Stimulated activated CD8-positive, alpha-beta memory T cell treated with anti-CD3 and anti-CD28 coated beads, Interleukin-15, amount 100 ng/mL, for 24 hours (primary cell): ENCODE results near the gene ADAM19.

Source experiments
- DNase-seq: peaks from one replicate; pipeline ENCODE4 v3.0.0-alpha.2; 2020; ENCODE audit warnings: low read depth

The ADAM19 gene

DNA sequence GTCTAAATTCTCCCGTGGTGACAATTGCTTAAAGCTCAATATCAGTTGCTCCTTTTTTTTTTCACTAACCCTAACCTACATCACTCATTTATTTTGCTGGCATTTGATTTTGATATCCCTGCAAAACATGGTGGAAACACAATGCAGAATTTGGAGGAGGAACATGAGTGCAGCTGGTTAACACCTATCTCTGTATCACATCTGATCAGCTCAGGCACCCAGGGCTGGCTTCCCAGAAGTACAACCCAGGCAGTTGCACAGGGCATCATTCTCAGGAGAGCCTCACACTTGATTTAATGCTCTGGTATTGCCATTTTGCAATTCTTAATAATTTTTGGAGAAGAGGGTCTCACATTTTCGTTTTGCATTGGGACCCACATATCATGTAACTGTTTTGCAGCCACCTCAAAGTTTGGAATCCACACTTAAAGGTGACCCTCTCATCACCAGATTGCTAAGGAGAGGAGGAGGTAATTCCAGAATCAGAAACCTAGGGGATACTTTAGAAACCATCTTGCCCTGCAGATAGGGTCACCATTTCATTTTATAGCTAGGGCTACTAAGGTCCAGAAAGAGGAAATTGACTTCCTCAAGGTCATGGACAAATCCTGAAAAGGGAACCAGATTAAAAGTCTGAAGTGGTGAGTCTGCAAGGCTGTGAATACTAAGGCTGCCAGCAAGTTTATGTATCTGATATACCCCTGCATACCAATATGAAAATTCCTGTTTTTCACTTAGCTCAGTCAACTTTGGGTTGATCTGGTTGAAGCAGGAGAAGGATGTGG lies 19.3 kb upstream of the ADAM19 start:
- DNase-seq, result no peak

DNA sequence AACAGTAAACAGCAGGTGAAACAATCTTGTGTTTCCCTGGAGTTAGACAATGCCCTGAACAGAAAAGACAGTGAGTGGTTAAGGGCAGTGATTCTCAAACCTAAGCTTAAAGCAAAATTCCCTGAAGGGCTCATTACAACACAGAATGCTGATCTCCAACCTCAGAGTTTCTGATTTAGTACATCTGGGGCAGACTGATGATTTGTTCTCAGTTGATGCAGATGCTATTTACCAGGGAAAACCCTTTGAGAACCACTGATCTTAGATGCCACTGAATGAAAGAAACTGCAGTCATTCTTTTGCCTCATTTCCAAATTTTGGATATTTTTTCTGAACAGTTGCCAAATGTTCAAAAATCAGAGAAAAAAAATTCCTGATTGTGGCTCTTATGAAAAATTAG lies 18.7 kb upstream of the ADAM19 start:
- DNase-seq, result no peak

DNA sequence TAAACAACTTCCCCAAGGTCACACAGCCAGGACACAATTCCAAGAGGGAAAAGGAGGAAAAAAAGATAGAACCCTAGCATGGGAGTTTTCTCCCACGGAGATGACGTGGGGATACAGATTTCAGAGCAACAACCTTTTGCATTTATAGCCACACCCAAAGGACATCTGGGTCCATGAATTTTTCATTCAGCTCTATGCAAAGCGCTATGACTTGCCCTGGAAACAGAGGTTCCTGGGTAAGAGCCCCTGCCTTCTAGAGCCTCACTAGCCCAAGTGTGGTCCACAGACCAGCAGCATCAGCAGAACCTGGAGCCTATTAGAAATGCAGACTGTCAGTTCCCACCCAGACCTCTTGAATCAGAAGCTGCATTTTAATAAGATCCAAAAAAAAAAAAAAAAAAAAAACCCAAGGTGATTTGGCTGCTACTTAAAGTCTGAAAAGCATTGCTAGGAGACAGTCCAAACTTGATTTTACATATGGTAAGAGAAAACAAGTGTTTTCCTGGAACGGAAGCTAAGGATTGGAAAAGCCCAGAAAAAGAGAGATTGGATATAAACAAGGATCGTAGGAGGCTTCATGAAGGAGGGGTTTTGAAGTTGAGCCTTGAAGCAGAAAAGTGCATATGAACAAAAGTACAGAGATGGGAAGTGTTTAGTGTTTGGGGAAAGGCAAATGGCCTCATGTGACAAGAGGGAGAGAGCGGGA lies 17.6 kb upstream of the ADAM19 start:
- DNase-seq, result no peak

DNA sequence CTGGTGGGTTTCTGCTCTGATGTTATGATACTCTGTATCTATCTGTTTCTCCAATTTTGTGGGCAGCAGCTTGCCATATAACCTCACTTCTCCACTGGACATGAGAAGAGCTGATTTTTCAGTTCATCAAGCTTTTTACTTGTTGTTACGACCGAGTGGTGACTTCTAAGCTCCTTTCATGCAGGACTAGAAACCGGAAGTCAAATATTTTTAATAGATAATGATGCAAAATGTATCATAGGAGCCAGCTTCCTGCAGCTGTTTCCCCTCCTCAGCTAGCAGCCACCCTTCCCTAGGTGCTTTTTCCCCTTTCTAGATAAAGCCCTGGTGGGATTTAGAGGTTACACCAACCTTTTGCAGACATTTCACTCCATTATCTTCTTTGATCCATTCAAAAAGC lies 17.0 kb upstream of the ADAM19 start:
- no peak for DNase-seq

DNA sequence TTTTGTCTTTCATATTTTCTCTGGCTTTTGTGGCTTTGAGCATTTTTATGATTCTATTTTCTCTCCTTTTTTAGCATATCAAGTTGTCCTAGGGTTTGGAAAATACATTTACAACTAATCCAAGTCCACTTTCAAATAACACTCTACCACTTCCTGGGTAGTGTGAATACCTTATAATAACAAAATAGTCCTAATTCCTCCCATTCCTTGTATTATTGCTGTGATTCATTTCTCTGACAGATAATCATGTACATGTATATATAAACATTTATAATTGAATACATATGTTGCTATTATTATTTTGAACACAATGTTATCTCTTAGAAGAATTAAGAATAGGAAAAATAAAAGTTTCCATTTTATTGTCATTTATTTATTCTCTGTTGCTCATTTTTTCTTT lies 14.9 kb upstream of the ADAM19 start:
- DNase-seq, result no peak

DNA sequence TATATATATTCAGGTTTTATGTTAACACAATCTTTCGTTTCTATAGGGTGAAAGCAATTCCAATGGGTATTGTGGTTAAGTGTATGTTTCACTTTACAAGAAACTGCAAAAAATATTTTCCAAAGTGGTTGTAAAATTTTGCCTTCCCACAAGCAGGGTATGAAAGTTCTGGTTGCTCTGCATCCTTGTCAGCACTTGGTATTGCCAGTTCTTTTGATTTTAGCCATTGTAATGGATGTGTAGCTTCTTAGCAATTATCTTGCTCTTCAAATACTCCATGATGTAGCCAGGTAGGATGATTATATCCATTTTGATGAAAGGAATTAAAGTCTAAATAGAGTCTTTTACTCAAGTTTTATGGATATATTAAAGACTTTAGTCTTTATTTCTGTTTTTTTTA lies 9.1 kb upstream of the ADAM19 start:
- DNase-seq, result no peak

DNA sequence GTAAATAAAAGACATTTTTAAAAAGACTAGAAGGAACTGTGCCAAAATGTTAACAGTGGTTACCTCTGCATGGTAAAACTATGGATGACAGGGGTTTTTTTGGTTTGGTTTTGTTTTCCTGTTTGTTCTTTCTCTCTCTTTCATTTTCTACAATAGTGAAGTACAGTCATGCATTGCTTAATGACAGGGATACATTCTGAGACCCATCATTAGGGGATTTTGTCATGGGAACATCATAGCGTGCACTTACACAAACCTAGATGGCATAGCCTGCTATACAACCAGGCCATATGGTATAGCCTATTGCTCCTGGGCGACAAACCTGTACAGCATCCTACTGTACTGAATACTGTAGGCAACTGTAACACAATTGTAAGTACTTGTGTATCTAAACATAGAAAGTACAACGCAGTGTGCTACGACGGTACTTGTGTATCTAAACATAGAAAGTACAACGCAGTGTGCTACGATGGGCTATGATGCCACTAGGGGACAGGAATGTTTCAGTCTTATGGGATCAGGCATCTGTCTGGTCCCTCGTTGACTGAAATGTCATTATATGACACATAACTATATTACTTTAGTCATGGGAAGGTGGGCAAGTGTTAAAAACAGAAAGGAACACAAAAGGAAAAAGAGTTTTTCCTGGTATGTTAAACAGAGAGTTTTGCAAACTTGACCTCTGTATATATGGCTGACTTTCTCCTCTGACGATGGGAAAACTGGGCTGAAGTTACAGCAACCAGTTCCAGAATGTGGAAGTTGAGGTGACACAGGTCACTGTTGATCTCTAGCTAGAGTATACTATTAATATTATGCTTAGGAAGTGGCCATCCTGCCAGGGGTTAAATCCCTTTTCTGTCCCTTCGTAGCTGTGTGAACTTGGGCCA lies 7.4 kb upstream of the ADAM19 start:
- no peak for DNase-seq

DNA sequence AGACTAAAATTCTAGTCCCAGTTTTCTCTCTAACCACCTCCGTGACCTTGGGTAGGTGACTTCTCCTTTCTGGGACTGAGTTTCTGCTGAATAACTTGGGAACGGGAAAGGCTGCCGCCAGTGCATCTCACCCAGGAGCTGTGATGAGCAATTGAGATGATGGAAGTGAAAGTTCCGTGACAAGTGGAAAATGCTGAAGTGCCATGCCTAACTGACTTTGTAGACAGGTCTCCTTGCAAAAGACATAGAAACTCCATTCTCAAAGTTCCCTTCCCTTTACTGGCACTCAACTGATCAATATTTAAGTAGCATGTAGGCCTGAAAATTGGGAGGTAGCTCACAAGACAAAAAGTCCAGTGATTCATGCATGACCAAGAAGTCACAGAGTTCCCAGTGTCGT lies 6.3 kb upstream of the ADAM19 start:
- no peak for DNase-seq

DNA sequence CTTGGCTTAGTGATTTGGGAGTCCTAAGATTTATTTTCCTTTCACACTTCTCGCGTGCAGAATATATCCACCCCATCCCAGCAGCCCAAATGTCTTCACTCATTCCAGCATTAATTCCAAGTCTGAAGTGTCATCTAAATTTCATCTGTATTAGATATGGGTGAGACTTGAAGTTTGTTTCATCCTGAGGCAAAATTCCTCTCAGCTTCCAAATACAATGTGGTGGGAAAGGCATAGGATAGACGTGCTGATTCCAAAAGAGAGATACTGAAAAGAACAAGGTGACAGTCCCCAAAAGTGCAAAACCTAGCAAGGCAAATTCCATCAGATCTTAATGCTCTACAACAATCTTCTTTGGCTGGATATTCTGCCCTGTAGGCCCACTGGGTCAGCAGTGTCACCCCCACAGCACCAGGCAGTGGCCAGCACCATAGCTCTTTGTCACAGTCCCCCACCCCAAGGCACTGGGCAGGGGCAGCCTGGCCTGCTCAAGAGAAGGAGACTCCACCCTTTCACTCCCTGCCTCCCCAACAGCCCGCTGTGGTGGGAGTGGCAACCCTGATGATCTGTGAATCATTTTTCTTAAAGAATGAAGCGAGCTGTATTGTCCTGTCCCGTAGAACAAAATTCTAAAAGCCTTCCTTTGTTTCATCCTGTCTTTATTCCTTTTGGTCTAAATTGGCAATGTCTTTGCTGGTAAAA lies 2.7 kb upstream of the ADAM19 start:
- no peak for DNase-seq

DNA sequence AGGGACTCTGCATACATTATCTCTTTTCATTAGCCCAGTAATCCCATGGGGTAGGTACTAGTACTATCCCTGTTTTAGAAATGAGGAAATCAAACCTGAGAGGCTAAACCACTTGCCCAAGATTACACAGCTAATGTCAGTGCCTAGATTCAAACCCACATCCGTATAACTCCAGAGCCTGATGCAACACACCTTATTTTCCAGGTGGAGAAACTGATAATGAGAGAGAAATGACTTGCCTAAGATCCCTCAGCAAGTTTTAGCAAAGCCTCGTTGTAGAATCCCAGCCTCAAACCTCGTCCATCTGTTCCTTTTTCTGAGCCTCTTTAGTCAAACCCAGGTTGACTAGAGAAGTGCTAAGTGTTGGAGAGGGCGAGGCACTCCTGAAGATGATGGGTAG lies 1.1 kb upstream of the ADAM19 start:
- no peak for DNase-seq

DNA sequence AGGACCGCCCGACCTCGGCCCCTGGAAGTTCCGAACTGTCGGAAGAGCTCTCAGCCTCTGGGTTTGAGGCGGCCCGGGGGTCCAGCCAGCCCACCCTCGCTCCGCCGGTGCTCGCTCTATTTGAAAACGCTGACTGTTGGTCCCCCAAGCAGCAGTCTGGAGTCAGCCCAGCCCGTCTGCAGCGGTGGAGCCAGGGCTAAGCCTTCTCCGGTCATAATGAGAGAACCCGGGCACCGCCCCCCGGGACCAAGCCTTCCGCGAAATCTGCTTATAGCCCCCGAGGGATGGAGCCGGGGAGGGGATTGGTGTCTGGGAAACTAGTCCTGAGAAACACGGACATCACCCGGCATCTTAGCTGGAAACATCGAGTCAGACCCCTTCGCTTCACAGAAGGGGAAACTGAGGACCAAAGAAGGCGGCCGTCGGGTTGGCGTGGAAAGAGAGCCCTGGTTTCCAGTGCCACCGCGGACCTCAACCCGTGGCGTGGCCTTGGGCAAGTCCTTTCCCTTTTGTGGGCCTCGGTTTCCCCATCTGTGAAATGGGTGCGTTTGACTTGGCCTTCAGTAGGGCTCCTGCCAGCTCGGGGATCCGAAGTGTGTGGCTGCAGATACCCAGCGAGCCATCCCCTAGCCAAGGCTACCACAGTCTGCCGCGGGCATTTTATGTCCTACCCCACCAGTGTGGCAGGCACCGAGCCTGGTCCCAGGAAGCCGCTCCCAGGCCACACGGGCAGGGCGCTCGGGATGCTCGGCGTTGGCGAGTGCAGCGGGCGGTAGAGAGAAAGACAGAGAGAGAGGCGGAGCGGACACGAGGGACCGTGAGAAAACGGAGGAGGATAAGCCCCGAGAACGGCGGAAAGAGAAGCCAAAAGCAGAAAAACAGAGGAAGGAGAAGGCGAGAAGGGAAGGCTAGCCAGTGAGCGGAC lies 857 bp downstream of the ADAM19 start:
- DNase-seq, result no peak

DNA sequence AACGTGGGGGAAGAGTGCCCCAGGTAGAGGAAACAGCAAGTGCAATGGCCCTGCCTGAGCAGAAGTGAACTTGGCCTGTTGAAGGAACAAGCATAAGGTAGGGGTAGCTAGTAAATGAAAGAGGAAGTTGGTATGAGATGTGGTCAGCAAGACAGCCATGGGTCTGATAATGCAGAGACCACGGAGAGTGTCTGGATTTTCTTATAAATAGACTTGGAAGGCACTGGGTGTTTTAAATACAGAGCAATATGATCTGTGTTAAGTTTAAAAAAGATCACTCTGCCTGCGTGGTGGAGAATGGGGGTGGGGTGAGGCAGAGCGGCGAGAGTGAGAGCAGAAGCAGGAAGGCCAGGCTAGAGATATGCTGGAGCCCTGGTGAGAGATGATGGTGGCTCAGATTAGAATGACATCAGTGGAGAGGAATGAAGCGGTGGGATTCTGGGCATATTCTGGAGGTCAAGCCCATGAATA lies 4.2 kb downstream of the ADAM19 start:
- DNase-seq, result no peak

DNA sequence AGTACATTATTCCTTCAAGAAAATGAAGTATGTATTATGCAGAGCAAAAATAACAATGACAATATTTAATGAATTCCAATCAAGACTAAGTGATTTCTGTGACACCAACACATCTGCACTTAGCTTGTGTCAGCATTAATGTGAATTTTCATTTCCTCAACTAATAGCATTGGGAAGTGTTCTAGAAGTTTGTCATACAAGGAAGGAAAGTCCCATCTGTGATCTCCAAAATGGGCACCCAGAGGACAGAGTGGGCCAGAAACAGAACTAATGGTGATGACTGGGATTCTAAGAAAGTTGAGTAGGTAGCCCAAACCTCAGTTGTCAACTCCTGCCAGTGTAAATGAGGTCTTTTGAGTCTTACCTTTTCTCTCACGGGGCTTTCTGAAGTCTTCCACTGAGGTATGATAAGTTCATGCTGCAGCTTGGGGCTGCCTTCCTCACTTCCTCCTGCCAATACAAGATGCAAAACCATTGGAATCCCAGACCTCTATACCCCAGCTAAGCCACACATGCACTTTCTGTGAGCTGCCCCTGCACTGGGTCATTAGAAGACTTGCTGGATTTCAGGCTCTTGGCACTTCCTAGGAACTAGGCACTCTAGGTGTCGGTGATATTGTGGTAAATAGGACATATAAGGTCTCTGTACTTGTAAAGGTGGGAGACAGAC lies 4.9 kb downstream of the ADAM19 start:
- DNase-seq, result no peak

DNA sequence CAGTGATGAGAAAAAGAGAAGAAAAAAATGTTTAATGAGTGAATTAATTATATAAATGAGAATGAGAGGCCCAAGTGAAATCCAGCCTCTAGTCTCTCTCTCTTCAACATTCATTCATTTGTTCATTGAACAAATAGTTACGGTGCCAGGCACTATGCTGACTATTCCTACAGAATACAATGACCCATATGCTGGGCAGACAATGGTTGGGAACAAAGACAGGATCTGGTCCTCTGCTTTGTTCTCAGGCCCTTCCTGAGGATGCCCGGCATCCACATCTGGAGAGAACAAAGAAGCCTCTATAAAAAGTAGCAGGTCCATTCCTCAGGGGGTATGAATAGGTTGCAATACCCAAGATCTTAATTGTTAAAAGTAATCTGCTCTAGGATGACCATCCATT lies 6.9 kb downstream of the ADAM19 start:
- DNase-seq, result no peak

DNA sequence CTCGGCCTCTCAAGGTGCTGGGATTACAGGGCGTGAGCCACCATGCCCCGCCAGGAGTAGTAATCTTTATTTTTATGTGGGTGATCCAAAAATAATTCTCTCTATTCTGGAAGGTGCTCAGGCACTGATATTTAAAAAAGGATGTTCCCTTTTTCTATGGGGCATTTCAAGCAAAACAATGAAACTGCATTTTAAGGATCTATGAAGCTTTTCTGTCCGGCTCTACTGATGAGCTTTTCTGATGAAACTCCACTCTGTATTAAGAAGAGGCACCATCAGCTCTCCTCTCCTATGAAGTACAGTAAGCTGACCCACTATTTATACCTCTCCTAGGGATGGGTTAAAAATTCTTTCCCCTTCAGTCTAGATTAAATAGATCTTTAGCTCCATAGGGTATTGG lies 7.4 kb downstream of the ADAM19 start:
- DNase-seq, result no peak

DNA sequence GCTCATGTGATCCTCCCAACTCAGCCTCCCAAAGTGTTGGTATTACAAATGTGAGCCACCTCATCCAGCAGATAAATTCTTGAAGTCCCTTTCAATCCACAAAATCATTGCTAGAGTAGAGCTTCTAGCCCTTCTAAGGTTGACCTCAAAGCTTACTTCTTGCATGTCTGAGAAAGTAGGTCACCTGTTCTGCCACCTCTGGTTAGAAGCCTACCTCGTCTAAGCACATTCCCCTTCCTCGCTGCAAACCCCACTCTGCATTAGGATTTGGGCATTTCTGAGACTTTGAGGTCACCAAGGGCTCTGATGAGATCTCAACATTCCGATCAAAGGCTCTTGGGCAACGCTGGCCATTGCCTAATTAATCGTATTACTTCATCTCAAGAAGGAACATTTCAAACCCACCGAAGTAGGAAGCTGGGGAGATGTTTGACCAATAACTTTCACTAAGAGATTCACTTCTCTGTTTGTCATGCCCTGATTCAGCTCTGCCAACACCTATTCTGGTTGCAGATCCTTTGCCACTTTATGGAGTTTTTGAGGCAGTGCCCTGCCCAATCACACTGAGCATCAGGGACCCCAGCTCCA lies 8.6 kb downstream of the ADAM19 start:
- DNase-seq, result no peak

DNA sequence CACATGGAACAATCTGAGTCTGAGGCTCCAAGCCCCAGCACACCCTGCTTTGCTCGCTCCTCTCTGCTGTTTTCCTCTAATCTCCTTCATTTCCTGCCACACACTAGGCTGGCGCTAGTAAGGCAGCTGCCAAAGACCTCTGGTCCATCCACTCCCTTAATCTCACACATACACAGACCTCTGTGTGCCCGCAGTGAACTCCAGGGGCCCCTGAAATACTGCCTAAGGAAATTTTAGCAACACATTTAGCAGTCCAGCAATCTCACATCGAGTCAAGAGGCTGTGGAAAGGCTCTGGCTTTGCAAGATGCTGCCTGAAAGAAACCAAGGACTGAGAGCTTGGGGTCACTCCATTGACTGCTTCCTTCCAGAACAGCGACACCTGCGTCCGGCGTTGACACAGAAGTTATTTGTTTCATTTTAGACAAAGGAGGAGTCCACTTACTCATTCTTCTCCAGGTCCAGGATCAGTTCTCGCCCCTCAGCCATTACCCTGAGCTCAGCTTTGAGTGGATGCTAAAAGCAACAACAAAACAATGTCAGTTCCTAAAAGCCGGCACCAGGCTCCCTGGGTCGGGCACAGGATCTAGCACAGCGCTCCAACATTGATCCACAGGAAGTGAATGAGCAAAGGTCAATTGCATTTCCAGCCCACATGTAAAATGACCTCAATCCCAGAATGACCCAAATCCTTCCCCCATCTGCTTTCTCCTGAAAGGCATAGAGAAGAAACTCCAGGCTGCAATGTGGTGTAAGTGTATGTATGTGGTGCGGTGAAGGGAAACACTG lies 11.5 kb downstream of the ADAM19 start:
- DNase-seq, result no peak

DNA sequence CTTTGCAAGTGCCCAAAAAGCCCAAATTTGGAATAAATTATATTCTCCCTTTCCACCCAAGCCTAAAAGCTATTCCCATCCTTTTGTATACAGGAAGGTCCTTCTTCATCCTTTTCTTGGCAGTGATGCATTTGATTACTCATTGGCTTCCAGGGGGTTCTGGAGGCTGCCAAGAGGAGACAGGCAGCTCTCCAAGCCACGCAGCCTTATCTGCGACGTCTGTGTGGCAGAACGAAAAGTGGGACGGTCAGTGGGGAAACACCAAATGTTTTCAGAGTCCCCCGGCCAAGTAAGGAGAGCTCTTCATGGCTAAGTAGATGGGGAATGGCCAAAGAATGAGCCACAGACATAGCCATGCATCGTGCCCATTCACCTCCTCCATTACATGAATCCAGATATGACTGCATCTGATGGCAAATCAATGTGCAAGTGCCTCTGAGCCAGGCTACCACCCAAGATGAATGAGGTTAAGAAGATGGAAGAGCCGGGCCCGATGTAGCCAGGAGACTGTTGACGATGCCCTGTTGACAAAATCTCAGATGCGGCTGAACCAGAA lies 12.1 kb downstream of the ADAM19 start:
- no peak for DNase-seq

DNA sequence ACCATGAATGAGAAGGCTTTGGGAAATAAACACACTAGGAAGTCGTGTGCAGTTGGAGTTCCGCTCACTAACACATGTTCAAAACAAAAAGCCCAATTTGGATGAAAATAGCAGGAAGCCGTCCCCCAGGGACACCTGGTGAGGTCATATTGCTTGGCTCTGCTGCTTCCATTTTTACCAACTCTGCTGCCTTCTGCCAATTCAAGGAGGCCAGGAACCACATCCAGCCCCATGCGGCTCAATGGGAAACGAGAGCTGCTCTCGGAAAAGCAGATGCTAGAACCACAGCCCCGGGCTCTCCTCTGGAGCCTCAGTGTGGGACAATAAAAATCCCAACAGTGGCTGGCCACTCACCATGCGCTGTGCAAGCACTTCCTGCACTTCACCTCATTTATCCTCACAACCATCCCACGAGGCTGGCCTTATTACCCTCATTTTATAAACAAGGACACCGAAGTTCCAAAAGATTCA lies 13.4 kb downstream of the ADAM19 start:
- DNase-seq, result no peak
